ENCODE data around the gene PIR.

The PIR gene

GRCh38 chrX:15512401-15512965, 19.4 kb upstream of the PIR start:
- TF ChIP-seq FOXP2 (optimal IDR thresholded peaks at IDR 0.05; ENCODE audit: borderline replicate concordance, extremely low read depth, extremely low read length, insufficient read depth) = no peak
- no peak for TF ChIP-seq SIN3A (IDR thresholded peaks at IDR 0.05; ENCODE audit: borderline replicate concordance, insufficient read depth, low read length)
- no peak for TF ChIP-seq POLR2AphosphoS5 (IDR thresholded peaks at IDR 0.05; ENCODE audit: low read depth, low read length)
- TF ChIP-seq REST (IDR thresholded peaks at IDR 0.05; ENCODE audit: insufficient read depth in 1 of 2, low read depth in 2 of 2, low read length in 2 of 2) = no peak
- no peak for TF ChIP-seq TAF1 (IDR thresholded peaks at IDR 0.05; ENCODE audit: borderline replicate concordance, insufficient read depth, low read length)

GRCh38 chrX:15511563-15511962, 18.4 kb upstream of the PIR start:
- TF ChIP-seq SIN3A (IDR thresholded peaks at IDR 0.05; ENCODE audit: borderline replicate concordance, insufficient read depth, low read length) (no peak), TAF1 (IDR thresholded peaks at IDR 0.05; ENCODE audit: borderline replicate concordance, insufficient read depth, low read length) (no peak), POLR2AphosphoS5 (IDR thresholded peaks at IDR 0.05; ENCODE audit: low read depth, low read length) (no peak), REST (IDR thresholded peaks at IDR 0.05; ENCODE audit: insufficient read depth in 1 of 2, low read depth in 2 of 2, low read length in 2 of 2) (no peak), FOXP2 (optimal IDR thresholded peaks at IDR 0.05; ENCODE audit: borderline replicate concordance, extremely low read depth, extremely low read length, insufficient read depth) (no peak)

GRCh38 chrX:15509845-15510244, 16.7 kb upstream of the PIR start:
- TF ChIP-seq POLR2AphosphoS5 (IDR thresholded peaks at IDR 0.05; ENCODE audit: low read depth, low read length) (no peak), SIN3A (IDR thresholded peaks at IDR 0.05; ENCODE audit: borderline replicate concordance, insufficient read depth, low read length) (no peak), TAF1 (IDR thresholded peaks at IDR 0.05; ENCODE audit: borderline replicate concordance, insufficient read depth, low read length) (no peak), REST (IDR thresholded peaks at IDR 0.05; ENCODE audit: insufficient read depth in 1 of 2, low read depth in 2 of 2, low read length in 2 of 2) (no peak), FOXP2 (optimal IDR thresholded peaks at IDR 0.05; ENCODE audit: borderline replicate concordance, extremely low read depth, extremely low read length, insufficient read depth) (no peak)

- TF ChIP-seq REST (IDR thresholded peaks at IDR 0.05; ENCODE audit: insufficient read depth in 1 of 2, low read depth in 2 of 2, low read length in 2 of 2) = no peak
- no peak for TF ChIP-seq TAF1 (IDR thresholded peaks at IDR 0.05; ENCODE audit: borderline replicate concordance, insufficient read depth, low read length)
These were observed 13.9 kb upstream of the PIR start for GRCh38 chrX:15507005-15507404.

- TF ChIP-seq REST (IDR thresholded peaks at IDR 0.05; ENCODE audit: insufficient read depth in 1 of 2, low read depth in 2 of 2, low read length in 2 of 2) = no peak
- TF ChIP-seq TAF1 (IDR thresholded peaks at IDR 0.05; ENCODE audit: borderline replicate concordance, insufficient read depth, low read length) = no peak
- TF ChIP-seq POLR2AphosphoS5 (IDR thresholded peaks at IDR 0.05; ENCODE audit: low read depth, low read length) = no peak
- no peak for TF ChIP-seq FOXP2 (optimal IDR thresholded peaks at IDR 0.05; ENCODE audit: borderline replicate concordance, extremely low read depth, extremely low read length, insufficient read depth)
- TF ChIP-seq SIN3A (IDR thresholded peaks at IDR 0.05; ENCODE audit: borderline replicate concordance, insufficient read depth, low read length) = no peak
These were observed 12.0 kb upstream of the PIR start for GRCh38 chrX:15505101-15505500.

All from PFSK-1 (cell line).